Stimulated activated CD4-positive, alpha-beta T cell treated with anti-CD3 and anti-CD28 coated beads, Interleukin-2, amount 100 ng/mL, for 24 hours (primary cell): Measurements from ENCODE around the gene ACVR2B.
"Not testable (repeated sequence)": the region's sequence is repeated elsewhere in the genome, so short reads cannot be mapped to it uniquely, and the experiment has no call there.

Experiments
- DNase-seq, 2 donors: peaks; one replicate each; pipeline ENCODE4 v3.0.0-alpha.2; 2020

ACVR2B gene

GRCh38 chr3:38453075-38453912 is at the start of gene ACVR2B:
TSS of gene ACVR2B (plus strand) at chr3:38453890. CDS start at chr3:38454323, 433 bp downstream.
- DNase-seq = peak; percentile 76 to 83

- no peak for DNase-seq
Observed at GRCh38 chr3:38404286-38404685, 49.4 kb upstream of the ACVR2B start.

GRCh38 chr3:38411591-38411990 is 42.1 kb upstream of the ACVR2B start:
- no peak for DNase-seq

- DNase-seq = not testable (repeated sequence)
Observed at GRCh38 chr3:38420758-38421157, 32.9 kb upstream of the ACVR2B start.

GRCh38 chr3:38421679-38422336 is 31.9 kb upstream of the ACVR2B start:
- DNase-seq = no peak

- DNase-seq = not testable (repeated sequence)
Observed at GRCh38 chr3:38426798-38427426, 26.8 kb upstream of the ACVR2B start.

GRCh38 chr3:38432871-38433658 is 20.6 kb upstream of the ACVR2B start:
- DNase-seq = not testable (repeated sequence)

- not testable (repeated sequence) for DNase-seq
Observed at GRCh38 chr3:38433661-38434060, 20.0 kb upstream of the ACVR2B start.

- not testable (repeated sequence) for DNase-seq
Observed at GRCh38 chr3:38438436-38439069, 15.1 kb upstream of the ACVR2B start.

- DNase-seq = not testable (repeated sequence)
Observed at GRCh38 chr3:38443205-38443604, 10.5 kb upstream of the ACVR2B start.

GRCh38 chr3:38446085-38446686 is 7.5 kb upstream of the ACVR2B start:
- DNase-seq = no peak

- no peak for DNase-seq
Observed at GRCh38 chr3:38446812-38447211, 6.9 kb upstream of the ACVR2B start.

- no peak for DNase-seq
Observed at GRCh38 chr3:38450853-38451252, 2.8 kb upstream of the ACVR2B start.

- no peak for DNase-seq
Observed at GRCh38 chr3:38453913-38454177, 155 bp downstream of the ACVR2B start.

- peak; percentile 32 to 34 for DNase-seq
Observed at GRCh38 chr3:38454178-38454883, 641 bp downstream of the ACVR2B start.

- DNase-seq = peak; percentile 43 to 57
Observed at GRCh38 chr3:38454884-38455638, 1.4 kb downstream of the ACVR2B start.

- no peak for DNase-seq
Observed at GRCh38 chr3:38455639-38456430, 2.1 kb downstream of the ACVR2B start.

GRCh38 chr3:38457111-38458003 is 3.7 kb downstream of the ACVR2B start:
- DNase-seq = no peak
